Measurements from ENCODE around the gene EDA.

- TF ChIP-seq CTCF (IDR thresholded peaks at IDR 0.05): no peak
- no peak for TF ChIP-seq POLR2A (IDR thresholded peaks at IDR 0.05)
These were observed 332.4 kb downstream of the EDA start for GRCh38 chrX:69948276-69948797.

Measured in body of pancreas (tissue), 4 donors.